GM18517 (cell line): Measurements from ENCODE around the gene PTH2.

Experiments used
- ATAC-seq: cut with Tn5 transposase; IDR thresholded peaks from one replicate; pipeline ENCODE4 v1.9.1; 2021; ENCODE audit warnings: mild to moderate bottlenecking, moderate library complexity; ENCODE audit not compliant: unreplicated experiment

PTH2 gene

DNA sequence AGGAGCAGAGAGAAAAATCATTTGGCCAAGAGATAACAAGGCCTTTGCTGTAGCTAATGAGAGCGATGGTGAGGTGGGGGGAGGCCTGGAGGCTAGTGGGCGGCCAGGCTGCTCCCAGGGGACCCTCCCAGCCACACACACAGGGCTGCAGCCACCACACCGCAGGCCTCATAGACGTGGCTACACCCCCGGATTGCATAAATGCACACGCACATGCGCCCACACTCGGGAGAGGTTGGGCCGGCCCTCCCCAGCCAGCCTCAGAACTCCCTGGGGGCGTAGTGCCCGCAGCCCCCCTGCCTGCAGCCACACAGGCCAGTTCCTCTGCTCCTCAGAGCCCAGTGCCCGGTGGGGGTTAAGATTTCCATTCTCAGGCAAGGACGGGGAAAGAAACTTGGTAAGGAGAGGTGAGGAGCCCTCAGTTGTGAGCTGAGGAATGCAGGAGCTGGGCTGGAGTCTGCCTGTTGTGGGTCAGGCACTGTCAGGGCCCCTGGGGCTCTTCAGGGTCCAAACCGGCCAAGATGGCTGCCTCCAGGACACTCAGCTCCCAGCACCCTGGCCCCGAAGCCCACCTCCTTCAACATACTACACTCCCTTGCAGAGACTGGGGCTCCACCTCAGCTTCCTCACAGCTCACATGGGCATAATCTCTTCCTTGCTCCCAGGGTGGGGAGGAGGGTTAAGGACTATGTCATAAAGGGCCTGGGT is 8.0 kb downstream of the PTH2 start:
- ATAC-seq: no peak

DNA sequence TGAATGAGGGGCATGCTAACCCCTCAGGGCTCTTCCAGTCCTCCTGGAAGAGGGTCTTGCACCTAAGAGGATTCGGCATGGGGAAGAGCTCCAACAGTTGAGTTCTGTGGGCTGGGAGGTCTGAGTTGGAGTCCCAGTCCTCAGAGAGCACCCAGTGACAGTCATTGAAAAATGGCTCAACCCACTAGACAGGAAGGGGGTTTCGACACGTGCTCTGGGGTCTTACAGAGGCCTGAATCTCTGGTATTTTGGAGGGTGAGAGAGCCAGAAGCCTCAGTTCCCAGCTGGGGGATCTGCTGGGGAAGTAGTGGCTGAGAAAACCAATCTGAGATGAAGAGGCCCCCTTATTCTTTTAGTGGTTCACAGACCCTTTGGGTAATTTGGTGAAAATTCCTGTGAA is 9.0 kb downstream of the PTH2 start:
- no peak for ATAC-seq

DNA sequence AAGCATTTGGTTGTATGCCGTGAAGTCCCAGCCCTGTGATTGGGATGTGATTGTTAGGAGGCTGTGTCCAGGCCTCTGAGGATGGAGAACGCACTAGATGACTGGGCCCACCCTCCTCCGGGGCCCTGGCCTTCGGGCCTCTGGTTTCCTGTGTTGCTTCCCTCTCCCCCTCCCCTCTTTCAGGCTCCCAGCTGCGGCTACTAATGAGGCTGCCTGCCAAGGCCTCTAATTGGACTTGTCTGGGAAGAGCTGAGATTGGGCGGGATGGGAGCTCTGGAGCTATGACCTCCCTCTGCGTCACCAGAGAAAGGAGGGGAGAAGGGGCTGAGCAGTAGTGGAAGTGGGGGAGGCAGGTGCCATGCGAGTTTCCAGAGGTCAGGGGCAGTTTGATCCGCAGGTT is 9.9 kb downstream of the PTH2 start:
- ATAC-seq: no peak

DNA sequence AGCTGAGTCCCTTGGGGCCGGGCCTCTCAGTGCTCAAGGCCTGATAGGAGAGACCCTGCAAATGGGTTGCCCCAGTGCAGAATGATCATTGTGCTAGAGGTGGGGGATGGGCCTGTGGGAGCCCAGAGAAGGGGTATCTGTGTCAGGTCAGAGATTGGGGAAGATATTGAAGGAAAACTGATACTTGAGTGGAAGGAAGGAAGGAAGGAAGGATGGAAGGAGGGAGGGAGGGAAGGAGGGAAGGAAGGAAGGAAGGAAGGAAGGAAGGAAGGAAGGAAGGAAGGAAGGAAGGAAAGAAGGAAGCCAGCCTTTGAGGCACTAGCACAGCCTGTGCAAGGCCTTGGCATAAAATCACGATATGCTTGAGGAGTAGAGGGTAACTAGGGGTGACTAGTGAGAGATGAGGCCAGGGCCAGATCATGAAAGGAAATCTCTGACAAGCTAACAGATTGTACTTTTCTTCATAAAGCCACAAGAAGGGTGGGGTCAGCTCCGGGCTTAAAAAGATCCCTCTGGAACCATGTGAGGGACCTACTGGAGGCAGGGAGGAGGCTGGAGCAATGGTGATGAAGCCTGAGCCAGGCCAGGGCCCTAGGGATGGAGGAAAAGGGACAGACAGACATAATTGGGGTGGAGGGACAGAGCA is 11.4 kb downstream of the PTH2 start:
- ATAC-seq: no peak

DNA sequence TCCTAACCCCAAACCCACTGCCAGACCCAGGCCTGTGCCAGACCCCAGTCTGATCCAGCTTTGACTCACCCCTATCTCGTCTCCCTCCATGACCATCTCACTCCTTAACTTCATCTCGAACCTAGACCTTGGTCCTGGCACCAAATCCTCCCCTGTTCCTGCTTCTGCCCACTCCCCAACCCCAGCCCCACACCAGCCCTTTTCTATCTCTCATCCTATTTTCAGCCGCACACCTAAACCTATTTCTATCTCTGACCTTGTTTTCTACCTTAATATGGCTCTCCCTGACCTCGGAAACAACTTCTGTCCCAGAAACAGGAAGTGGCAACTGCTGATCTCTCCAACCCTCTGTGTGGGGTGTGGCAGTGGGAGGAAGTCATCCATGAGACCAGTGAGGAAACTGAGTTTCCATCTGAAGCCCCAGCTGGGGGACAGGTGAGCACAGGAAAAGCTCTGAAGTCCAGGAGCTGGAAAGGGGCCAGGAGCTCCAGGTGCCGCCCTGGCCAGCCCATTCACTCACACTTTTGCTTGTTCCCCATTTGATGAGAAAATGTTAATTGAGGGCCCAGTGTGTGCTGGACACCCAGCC is 13.7 kb downstream of the PTH2 start:
- ATAC-seq: no peak

DNA sequence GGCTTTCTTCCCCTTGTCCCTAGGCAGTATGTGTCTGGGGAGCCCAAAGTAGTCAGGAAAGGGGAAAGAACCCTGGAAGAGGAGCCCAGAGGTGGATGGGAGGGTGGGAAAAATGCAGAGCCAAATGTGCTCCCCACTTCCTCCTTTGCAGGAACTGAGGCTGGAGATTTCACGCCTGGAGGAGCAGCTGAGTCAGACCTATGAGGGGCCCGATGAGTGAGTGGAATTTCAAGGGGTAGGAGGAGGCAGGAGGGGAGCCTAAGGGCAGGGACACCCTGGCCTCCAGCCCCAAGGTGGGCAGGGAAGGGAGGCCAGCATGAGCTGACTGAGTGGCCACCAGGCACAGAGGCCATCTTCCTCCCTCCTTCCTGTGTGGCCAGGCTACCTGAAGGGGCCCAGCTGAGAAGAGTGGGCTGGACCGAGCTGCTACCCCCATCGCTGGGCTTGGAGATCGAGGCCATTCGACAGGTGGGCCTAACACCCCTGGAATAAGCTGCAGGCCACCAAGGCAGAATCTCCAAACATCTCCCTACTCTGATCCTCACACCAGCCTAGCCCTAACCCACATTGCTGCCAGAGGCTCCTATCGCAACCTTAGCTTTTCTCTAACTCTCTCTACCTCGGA is 14.3 kb downstream of the PTH2 start:
- ATAC-seq: no peak

DNA sequence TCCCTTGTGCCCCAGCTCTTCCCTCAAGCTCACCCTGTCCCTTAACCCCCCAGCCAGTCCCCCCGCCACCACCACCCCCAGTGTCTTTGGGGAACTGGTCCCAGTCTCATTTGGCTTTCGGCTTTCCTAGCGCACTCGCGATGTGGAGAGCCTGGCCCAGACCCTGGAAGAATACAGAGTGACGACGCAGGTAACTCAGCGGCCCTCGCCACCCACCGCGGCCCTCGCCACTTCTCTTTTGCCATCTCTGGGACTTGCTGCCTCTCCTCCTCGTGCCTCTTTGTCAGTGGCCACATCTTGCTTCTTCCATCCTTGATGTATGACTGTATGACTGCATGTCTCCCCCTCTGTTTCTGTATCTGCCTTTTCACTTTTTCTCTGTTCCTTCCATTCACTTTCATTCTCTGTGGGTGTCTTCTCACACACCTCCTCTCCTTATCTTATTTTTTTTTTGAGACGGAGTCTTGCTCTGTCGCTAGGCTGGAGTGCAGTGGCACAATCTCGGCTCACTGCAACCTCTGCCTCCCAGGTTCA is 15.7 kb downstream of the PTH2 start:
- ATAC-seq: no peak

DNA sequence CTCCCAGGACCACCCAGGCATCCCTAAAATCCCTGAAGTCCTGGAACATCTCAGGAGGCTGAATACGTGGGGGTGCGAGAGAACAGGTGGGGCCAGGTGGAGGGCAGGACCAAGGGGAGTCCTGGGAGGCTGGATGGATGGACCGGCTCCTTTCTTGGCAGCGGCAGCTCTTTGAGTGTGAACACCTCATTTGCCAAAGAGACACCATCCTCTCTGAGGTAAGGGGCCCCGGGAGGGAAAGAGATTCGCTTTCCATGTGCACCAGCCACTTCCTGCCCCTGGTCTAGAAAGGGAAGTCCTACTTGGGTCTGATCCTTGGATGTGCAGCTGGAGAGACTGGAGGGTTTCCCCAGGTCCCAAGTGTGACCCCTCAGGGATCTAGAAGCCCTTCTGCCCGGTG is 16.2 kb downstream of the PTH2 start:
- ATAC-seq: no peak

DNA sequence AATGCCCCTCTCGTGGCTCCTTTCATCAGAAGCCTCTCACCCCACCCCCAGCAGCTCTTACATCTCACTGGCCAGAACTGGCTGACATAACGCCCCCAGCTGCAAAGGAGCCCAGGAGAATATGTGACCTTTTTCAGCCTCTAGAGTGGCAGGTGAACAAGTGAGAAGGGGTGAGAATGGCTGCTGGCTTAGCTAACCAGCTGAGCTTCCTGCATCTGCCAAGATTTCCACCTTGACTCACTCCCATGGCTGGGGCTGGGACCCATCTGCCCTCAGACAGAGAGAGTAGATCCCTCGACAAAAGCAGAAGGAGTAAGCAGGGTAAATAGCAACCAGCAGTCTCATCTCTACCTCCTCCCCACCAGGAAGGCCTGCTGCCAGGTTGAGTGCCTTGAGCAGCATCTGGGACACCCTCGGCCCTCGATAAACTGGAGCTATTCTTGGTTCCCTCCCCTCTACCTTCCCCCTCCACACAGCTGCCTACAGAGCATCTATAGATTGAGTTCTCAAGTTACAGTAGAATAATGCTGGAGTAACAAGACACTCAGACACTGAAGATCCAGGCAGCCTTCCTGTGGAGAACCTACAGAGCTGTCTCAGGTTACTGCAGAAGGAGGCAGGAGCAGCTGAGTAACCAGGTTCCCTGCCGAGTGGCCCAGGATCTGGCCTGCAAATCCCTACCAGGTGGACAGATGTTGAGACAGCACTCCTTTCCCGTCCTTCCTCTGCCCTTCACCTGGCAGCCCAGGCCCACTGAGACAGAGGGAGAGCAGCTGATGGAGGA is 19.6 kb downstream of the PTH2 start:
- ATAC-seq: no peak

DNA sequence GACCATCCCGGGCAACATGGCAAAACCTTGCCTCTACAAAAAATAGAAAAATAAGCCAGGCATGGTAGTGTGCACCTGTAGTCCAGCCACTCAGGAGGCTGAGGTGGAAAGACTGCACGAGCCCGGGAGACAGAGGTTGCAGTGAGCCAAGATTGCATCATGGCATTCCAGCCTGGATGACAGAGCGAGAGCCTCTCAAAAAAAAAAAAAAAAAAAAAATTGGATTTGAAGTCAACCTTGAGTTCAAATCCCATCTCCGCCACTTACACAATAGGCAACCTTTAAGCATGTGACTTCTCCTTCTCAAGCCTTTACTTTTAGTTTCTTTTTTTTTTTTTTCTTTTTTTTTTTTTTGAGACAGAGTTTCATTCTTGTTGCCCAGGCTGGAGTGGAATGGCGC is 23.2 kb downstream of the PTH2 start:
- ATAC-seq: no peak

DNA sequence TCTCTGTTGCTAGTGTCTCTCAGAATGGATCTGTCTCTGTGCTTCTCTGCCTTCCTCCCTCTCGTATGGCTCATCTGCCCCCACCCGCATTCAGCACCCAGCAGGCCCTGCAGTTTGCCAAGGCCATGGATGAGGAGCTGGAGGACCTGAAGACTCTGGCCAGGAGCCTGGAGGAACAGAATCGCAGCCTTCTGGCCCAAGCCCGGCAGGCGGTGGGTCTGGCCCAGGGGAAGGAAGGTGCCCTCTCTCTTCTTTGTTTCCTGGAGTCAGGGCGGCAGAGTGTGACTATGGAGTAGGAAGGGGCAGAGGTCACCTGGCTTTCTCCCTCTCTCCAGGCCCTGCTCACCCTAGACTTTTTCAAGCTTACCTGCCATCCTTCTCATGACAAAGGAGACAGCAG is 24.3 kb downstream of the PTH2 start:
- ATAC-seq: no peak

DNA sequence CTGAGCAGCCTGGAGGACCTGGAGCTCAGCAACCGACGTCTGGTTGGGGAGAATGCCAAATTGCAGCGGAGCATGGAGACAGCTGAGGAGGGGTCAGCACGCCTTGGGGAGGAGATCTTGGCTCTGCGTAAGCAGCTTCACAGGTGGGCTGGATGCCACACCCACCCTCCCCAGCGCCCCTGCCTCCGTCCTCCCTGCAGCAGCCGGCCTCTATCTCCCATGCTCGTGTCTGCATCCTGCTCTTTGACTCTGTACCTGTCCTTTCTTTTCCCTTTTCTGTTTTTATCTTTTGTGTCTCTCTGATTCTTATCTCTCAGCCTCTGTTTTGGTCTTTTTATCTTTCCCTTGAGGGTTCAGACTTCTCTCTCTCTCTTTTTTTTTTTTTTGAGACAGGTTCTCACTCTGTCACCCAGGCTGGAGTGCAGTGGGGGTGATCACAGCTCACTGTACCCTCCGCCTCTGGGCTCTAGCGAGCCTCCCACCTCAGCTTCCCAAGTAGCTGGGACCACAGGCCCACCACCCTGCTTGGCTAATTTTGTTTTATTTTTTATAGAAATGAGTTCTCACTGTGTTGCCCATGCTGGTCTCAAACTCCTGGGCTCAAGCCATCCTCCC is 25.1 kb downstream of the PTH2 start:
- no peak for ATAC-seq

DNA sequence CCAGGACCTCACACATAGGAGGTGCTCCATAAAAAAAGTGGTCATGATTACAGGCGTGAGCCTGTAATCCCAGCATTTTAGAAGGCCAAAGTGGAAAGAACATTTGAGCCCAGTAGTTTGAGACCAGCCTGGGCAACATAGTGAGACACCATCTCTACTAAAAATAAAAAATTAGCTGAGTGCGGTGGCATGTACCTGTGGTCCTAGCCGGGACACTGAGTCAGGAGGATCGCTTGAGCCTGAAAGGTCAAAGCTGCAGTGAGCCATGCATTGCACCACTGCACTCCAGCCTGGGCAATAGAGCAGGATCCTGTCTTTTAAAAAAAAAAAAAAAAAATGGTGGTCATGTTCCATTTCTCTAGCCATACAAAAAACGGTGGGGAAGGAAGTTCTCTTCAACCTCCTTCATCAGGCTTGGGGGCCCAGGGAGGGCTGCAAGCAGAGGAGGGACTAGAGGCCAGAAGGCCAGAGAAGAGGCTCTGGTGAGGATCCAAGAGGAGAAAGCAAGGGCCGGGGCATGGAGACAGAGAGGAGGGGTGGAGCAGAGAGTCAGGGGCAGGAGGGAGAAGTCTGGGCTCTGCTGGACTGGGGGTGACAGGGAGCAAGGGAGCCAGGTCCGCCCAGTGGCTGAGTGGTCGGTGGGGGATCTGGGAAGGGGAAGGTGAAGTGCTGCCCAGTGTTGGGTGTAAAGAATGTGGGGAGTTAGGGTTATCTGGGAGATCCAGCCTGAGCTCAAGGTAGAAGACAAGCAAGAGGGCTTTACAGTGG is 26.3 kb downstream of the PTH2 start:
- no peak for ATAC-seq

DNA sequence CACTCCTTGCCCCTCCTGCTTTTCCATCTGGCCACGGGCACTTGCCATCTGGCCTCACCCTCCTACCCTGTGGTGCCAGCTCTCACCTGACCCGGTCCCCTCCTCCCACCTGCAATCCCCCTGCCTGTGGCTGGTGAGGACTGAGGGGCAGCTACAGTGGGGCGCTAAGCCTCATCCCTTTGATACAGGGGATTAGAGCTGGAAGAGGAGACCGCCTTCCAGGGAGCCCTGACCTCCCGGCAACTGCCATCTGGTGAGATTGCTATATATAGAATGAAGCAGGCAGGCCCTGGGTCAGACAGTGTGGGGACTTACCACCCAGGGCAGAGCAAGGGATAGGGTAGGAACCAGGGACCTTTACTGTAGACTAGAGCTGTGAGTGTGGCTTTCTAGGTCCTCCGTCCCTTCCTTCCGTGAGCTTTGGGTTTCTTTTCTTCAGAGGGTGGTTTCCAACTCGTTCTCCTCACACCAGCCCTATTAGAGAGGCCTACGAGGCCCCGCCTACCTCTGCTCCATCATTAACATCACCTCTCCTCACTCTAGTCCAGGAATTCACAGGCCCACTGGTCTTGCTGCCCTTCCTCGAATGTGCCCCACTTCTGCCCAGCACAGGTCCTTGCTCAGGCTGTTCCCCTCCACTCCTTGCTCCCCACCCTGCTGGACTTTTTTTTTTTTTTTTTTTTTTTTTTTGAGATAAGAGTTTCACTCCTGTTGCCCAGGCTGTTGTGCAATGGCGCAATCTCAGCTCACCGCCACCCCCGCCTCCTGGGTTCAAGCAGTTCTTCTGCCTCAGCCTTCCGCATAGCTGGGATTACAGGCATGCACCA is 27.4 kb downstream of the PTH2 start:
- no peak for ATAC-seq

DNA sequence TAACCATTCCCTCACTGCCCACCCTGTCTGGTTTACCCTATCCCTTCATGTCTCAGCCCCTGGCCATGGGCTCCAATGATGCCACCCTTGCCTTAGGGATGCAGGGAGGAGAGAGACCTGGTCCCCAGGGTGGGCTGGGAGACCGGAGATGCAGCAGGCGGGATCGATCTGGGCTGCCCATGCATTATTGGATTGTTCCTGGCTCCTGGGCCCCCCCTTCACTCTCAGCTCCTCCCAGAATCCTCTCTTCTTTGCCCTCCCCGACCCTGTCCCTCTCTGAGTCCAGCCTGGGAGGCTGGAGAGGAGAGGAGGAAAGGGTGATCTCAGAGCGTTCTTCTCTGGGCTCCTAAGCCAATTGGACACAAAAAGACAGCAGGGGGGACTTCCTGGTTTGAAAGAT is 29.4 kb downstream of the PTH2 start:
- no peak for ATAC-seq

DNA sequence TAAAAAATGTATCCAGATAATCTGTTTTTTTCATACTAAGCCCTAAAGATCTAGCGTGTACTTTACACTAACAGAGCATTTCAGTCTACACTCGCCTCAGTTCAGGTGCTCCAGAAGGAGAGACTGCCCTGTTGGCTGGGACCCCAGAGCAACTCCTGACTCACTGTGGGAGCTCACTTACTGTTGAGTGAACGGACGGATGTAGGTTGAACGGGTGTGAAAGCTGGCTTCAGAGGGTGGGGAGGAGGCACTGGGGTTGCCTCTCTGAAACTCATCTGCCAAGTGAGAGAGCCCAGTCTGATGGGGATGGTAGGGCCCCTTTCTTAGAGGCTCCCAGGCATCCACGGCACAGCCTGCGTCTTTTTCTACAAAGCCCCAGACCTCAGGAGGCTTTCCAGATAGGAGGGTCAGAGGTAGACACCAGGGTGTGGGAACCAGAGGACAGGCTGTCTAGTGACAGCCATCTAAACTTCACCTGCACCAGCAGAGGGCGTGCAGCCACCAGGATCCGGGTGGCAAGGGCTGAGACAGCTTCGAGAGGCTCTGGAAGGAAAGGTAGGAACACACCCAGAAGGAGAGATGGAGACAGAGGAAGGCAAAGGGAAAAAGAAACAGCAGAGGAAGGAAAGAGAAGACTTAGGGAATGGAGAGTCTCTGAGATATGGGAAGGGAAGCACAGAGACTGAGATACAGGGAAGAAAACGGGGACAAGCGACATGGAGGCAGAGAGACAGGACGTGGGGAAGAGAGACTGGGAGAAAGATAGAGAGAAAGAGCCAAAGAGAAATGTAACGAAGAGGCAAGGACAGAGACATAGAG is 31.5 kb downstream of the PTH2 start:
- ATAC-seq: no peak

DNA sequence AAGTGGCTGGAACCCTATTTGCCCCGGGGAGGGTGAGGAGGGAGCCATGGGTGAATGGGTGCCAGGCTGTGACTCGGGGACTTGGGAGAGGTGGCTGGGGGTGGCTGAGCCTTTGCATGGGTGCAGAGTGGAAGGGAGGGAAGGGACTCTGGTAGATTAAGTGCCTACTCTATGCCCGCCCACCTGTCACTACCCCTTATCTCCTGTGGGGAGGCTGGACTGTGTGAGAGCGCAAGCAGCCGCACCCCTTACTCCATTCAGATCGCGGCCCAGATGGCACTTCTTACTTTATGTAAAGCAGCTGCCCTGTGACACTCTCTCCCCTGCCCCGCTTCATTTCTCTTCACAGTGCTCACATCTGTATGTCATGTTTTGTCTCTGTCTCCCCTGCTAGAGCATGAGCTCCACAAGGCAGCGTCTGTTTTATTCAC is 32.3 kb downstream of the PTH2 start:
- ATAC-seq: no peak
